CD4-positive, alpha-beta T cell treated with Interleukin-6 for 4 hours (primary cell): Measurements from ENCODE around the gene SNX32.

Experiments used
- DNase-seq: peaks from one replicate; pipeline ENCODE4 v3.0.0-alpha.2; 2020; ENCODE audit warnings: mixed read lengths

SNX32 gene

DNA sequence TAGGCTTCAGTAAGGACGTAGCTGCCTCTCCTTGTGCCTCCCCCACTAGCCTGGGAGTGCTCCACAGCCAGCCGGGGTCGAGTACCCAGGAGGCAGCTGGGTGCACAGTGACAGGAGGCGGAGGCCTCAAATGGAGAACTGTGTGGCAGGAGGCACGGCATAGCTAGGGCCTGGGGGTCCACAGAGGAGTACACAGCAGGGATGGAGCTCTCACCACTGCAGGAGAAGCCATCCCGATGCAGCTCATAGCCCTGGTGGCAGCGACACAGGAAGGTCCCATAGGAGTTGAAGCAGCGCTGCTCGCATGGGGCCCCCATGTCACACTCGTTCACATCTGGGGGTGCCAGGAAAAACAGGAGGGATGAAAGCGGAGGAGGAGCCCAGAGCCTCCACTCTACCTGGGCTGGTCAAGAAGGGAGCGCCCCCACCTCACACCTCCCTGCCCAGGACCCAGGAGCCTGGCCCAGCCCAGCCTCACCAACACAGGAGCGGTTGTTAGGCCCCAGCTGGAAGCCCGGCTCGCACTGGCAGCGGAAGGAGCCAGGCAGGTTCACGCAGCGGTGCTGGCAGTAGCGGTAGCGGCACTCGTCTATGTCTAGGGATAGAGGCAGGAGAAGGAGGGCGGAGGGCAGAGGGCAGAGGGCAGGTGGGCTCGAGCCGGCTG, 36.0 kb downstream of the SNX32 start:
- DNase-seq: no peak

DNA sequence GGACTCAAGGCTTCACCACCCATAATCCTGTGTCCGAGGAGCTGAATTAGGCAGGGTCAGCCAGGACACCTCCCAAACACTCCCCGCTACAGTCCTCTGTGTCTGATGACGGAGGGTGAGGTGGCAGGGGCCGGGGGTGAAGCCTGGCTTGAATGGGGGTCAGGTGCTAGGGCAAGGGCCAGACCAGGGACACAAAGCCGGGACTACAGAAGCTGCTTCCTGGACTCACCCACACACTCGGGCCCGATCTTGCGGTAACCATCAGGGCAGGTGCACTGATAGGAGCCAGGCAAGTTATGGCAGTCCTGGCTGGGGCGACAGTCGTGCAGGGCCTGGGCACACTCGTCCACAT, 36.5 kb downstream of the SNX32 start:
- DNase-seq: no peak

GRCh38 chr11:65870706-65871681, 37.2 kb downstream of the SNX32 start:
- DNase-seq: no peak

- DNase-seq: no peak
These were observed 38.2 kb downstream of the SNX32 start for GRCh38 chr11:65871811-65872548.

DNA sequence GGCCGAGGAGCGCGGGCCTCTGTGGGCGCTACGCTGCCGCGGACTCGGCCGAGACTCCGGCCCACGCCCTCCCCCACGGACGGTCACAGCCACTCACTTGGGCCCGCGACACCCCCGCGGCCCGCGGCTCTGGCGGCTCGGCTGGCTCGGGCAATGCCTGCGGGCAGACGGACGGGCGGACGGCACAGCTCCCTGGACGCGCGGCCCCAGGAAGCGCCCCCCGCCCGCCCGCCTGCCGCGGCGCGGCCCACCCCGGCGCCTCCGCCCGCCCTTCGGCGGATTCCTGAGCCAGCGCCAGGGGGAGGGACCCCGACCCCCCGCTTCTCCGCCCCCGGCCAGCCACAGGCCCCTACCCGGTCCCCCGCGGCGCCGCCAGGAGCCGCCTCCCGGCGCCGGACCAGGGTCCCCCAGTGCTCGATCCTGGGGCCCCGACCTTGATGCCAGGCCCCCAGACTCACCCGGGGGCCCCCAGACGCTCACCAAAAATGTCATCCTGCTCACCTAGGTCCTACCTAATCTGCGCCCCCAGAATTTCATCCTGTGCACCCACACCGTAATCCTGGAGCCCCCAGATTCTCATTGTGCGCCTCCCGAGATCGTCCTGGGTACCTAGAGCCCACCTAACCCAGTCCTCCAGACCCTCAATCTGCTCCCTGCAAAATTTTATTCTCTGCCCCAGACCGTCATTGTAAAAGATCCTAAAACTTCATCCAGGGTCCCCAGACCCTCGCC, 39.0 kb downstream of the SNX32 start, which contains the start of gene EFEMP2:
Gene EFEMP2 (minus strand): TSS at position 215 of the 732 bp plus-strand sequence. CDS start 446 bp downstream, outside the sequence.
- no peak for DNase-seq

GRCh38 chr11:65873318-65874156, 39.8 kb downstream of the SNX32 start:
- DNase-seq: peak; percentile 94

GRCh38 chr11:65879617-65880016, 45.9 kb downstream of the SNX32 start, which contains the start of gene CTSW:
Gene CTSW, plus strand, starts transcription at chr11:65879837. Its CDS starts 18 bp downstream, at chr11:65879855.
- DNase-seq: peak; percentile 64

DNA sequence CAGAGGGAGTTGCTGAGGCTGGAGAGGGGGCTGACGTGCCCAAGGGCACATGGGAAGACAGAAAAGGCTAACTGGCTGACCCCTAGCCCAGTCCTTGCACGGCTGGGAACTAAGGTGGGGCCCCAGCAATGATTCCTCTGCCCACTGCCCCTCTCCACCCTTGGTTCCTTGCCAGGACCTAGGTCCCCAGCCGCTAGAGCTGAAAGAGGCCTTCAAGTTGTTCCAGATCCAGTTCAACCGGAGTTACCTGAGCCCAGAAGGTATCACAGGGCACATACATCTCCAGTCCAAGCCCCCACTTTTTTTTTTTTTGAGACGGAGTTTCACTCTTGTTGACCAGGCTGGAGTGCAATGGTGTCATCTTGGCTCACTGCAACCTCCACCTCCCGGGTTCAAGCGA, 46.3 kb downstream of the SNX32 start:
- no peak for DNase-seq

DNA sequence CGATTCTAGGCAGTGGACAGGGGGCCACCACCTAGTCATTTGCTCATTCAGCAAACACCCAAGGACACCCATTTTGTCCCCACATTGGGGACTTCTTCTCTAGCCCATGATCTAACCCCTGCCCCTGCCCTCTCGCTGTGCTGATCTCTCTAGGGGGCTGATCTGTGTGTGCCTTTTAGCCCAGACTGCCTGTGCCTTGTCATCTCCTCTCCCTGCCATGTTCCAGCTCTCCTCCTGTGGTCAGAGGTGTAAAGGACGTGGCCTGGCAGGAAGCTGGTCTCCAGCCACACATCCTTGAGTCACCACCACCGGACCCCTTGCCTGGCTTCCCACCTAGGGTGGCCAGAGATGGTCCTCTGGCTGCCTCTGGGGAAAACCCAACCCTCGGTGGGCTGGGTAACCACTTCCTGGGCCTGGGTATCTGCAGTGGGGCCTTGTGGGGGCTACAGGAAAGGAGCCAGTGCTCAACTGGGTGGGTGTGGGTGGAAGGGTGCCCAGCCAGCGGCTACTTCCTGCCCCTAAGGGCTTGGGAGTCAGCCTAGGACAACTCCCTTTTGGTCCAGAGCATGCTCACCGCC, 47.2 kb downstream of the SNX32 start:
- DNase-seq: no peak

DNA sequence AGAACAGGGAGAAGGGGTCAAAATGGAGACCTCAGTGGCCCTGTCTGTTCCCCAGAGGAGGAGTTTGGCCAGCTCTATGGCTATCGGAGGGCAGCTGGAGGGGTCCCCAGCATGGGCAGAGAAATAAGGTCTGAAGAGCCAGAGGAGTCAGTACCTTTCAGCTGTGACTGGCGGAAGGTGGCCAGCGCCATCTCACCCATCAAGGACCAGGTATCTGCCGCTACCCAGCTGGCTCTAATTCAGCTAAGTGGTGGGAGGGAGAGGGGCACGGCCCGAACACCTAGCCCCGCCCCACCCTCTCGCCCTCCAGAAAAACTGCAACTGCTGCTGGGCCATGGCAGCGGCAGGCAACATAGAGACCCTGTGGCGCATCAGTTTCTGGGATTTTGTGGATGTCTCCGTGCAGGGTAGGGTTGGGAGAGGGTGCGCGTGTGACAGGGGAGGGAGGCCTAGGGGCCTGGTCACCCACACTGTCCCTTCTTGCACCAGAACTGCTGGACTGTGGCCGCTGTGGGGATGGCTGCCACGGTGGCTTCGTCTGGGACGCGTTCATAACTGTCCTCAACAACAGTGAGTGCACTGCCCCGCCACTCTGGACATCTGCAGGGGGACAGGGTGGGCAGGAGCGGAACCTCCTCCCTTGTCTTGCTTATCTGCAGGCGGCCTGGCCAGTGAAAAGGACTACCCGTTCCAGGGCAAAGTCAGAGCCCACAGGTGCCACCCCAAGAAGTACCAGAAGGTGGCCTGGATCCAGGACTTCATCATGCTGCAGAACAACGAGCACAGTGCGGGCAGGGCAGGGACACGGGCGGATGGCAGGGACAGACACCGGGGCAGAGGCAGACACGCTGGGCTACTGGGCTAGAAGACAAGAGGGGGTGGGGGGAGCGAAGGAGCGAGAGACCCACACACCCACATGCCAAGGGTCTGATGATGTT, 48.6 kb downstream of the SNX32 start:
- DNase-seq: no peak

GRCh38 chr11:65883058-65883761, 49.4 kb downstream of the SNX32 start:
- DNase-seq: no peak

DNA sequence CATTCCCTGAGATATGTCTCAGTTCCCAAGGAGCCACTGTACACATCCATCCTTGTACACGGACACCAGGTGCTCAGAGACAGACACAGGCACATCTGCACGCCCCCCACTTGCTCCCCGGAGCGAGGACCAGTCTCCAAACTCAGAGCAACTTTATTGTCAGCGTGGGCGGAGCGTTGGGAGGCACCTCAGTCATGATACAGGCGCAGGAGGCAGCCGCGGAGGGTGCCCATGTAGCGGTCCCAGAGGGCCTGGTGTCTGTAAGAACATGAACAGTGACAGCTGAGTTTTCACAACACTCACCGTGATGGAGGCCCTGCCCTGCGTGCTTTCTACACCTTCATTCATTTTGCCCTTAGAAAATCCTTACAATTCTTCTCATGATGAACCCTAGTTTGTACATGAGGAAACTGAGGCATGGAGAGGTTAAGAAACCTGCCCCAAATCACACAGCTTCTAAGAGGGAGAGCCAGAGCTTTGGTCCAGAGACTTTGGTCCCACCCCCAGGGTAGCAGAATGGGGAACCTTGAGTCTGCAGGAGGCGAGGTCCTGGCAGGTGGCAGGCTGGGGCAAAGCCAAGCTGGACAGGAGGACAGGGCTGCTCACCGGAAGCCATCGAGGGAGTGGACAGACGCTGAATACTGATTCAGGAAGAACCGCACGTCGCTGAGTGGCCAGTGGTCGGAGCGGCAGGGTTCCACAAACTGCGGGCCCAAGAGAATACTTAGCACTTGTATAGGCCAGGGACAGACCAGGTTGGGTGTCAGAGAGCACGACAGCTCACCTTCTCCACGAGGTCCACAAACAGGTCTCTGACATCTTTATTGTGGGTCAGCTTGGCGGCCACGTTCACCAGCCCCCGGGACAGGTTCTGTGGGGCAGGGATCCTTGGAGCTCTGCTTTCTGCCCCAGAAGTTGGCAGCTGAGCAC, 50.3 kb downstream of the SNX32 start:
- no peak for DNase-seq

DNA sequence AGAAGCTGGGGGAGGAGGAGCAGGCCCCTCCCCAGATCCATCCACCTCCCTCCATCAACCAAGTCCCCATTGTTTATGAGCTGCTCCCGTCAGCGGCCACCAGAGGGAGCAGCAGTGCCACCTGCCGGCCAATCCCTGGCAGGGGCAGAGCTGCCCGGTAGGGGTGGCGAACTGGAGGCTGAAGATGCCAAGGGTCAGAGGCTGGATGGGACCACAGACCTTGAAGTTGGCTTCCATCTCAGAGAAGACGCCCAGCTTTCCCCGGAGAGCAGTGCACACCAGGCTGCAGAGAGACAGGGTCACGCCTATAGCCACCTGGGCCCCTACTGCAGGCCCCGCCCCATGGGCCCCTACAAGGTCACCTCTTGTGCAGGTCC, 50.9 kb downstream of the SNX32 start:
- DNase-seq: peak; percentile 85

DNA sequence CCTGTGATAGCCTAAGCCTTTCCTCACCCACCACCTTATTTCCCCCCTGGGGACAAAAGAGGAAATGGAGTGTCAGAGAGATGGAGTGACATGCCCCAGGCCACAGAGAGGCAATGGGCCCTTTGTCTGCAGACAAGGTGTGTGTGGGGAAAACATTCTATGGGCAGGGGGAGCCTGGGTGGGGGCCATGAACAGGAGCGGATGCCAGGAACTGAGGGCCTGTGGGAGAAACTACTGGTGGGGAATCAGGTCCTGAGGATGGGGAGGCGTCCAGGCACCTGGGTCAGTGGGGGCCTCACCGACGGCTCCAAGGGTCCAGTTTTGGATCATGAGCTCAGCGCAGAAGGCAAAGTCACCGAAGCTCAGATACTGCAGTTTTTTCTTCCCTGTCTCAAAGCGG, 51.5 kb downstream of the SNX32 start:
- no peak for DNase-seq

- no peak for DNase-seq
These were observed 52.2 kb downstream of the SNX32 start for GRCh38 chr11:65885808-65886536.

- no peak for DNase-seq
These were observed 53.3 kb downstream of the SNX32 start for GRCh38 chr11:65886826-65887722.
